ENCODE results near the gene IFNGR1.

DNA sequence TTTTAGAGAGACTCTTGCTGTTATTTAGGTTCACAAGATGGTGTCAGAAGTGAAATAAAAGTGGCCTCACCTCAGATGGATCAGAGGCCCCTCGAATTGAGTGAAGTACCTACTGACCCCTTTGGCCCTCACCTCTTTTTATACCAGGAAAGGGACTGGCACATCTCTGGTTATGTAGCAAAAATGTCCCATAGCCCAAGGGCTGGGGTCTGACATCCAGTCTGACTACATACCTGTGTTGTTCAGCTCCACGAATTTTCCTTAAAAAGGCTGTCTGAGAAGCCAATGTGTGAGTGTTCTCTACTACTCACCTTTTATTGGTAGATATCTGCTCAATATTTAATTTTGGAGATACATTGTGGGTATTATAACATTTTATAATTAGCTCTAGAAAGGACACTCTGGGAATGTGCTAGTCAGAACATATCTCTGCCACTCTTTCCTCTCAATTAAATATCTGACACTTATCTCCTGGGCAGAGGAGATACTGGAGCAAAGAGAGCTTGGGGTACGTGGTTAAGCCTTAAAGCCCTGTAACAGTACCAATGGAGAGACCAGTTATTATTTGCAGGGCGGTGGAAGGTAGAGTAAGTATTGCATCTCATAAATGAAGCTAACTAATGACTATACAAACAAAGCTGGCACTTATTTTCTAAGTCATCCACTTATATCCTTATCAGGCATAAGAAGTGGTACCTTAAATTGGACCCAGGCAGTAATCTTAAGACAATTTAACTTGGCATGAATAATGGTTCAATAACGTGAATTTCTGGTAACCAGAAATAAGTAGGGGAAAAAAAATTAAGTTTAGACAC lies 25.7 kb downstream of the IFNGR1 start:
- TF ChIP-seq, protein P1, sequence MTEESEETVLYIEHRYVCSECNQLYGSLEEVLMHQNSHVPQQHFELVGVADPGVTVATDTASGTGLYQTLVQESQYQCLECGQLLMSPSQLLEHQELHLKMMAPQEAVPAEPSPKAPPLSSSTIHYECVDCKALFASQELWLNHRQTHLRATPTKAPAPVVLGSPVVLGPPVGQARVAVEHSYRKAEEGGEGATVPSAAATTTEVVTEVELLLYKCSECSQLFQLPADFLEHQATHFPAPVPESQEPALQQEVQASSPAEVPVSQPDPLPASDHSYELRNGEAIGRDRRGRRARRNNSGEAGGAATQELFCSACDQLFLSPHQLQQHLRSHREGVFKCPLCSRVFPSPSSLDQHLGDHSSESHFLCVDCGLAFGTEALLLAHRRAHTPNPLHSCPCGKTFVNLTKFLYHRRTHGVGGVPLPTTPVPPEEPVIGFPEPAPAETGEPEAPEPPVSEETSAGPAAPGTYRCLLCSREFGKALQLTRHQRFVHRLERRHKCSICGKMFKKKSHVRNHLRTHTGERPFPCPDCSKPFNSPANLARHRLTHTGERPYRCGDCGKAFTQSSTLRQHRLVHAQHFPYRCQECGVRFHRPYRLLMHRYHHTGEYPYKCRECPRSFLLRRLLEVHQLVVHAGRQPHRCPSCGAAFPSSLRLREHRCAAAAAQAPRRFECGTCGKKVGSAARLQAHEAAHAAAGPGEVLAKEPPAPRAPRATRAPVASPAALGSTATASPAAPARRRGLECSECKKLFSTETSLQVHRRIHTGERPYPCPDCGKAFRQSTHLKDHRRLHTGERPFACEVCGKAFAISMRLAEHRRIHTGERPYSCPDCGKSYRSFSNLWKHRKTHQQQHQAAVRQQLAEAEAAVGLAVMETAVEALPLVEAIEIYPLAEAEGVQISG (CRISPR knock-in tag; IDR thresholded peaks at IDR 0.05), result no peak
- TF ChIP-seq SMARCE1 (IDR thresholded peaks at IDR 0.05; ENCODE audit: borderline replicate concordance), result no peak
- no peak for TF ChIP-seq ZNF546 (CRISPR knock-in tag; conservative IDR thresholded peaks at IDR 0.05)
- TF ChIP-seq ZNF441 (CRISPR knock-in tag; IDR thresholded peaks at IDR 0.05; ENCODE audit: borderline replicate concordance), result no peak
- no peak for TF ChIP-seq ZNF747 (CRISPR knock-in tag; IDR thresholded peaks at IDR 0.05; ENCODE audit: borderline replicate concordance)

All from HepG2 (cell line).